Endothelial cell of umbilical vein (primary cell): Measurements from ENCODE around the gene RNF151. TPM values are rescaled to one million over a fixed set of nuclear protein-coding genes. Genes with fewer than 3 reads are reported as not detected.

Experiments
- BruUV-seq: library from RNA; stranded (reverse); fragments of 400-500 nt; replicated peaks from 2 replicates; lab custom pipeline; 2021; lab: Mats Ljungman, UMichigan
- CTCF ChIA-PET: fragments of 300-600, 350-600 bp; sonication (Branson Sonifier 250); formaldehyde crosslinking; loops from one replicate; lab custom pipeline; 2021; ENCODE audit warnings: antibody characterized with exemption, inconsistent platforms; lab: Charles Lee
- POLR2A ChIA-PET: fragments of 300-600, 350-600 bp; sonication (Branson Sonifier 250); formaldehyde crosslinking; loops from one replicate; lab custom pipeline; 2021; ENCODE audit warnings: antibody characterized with exemption, inconsistent platforms; lab: Charles Lee
- DNase-seq: peaks from one replicate; pipeline ENCODE4 v3.0.0-alpha.2; 2011; ENCODE audit warnings: low read depth, low spot score
- FAIRE-seq: peaks from 2 replicates; lab custom pipeline; 2011; peaks lifted over from hg19 to GRCh38; lab: Jason Lieb, UNC
- H2AFZ ChIP-seq: 2 replicates; pipeline ENCODE4 v1.6.0; 2012; ENCODE audit warnings: low read depth, low read length, control low read depth, inconsistent platforms
- H3K27ac ChIP-seq: 2 replicates; pipeline ENCODE4 v1.5.1; 2011; ENCODE audit warnings: low read depth, mild to moderate bottlenecking, control low read depth, low read length, moderate library complexity; ENCODE audit not compliant: insufficient read depth
- H3K27me3 ChIP-seq, 2 experiments: 2 replicates each; pipeline versions ENCODE4 v1.6.0 to v1.6.1; 2011; ENCODE audit warnings: low read length in 2 of 2, mixed read lengths in 1 of 2; ENCODE audit not compliant: control insufficient read depth in 2 of 2, insufficient read depth in 2 of 2
- H3K36me3 ChIP-seq, 2 experiments: 2 replicates in 1 of 2; 3 replicates in 1 of 2; pipeline ENCODE4 v1.5.1; 2011; ENCODE audit warnings: low read length in 2 of 2, mild to moderate bottlenecking in 1 of 2, moderate library complexity in 1 of 2; ENCODE audit not compliant: control insufficient read depth in 2 of 2, insufficient read depth in 2 of 2; ENCODE audit errors: extremely low read depth in 1 of 2
- H3K4me1 ChIP-seq: 3 replicates; pipeline ENCODE4 v1.5.1; 2011; ENCODE audit warnings: mild to moderate bottlenecking, low read length; ENCODE audit not compliant: control insufficient read depth, insufficient read depth; ENCODE audit errors: extremely low read depth
- H3K4me2 ChIP-seq: 2 replicates; pipeline ENCODE4 v1.6.1; 2011; ENCODE audit warnings: low read length, control low read depth, mixed read lengths; ENCODE audit not compliant: insufficient read depth
- H3K4me3 ChIP-seq, 3 experiments: fragments of 200-600 bp in 1 of 3; sonication (generic), shearing (Covaris generic) in 1 of 3; replicated peaks in 1 of 3; 2 replicates each; pipeline ENCODE4 v1.5.1; 2011 to 2016; ENCODE audit warnings: control low read depth in 3 of 3, low read length in 3 of 3, mild to moderate bottlenecking in 2 of 3, inconsistent platforms in 1 of 3, low read depth in 1 of 3, moderate library complexity in 1 of 3; ENCODE audit not compliant: insufficient read depth in 1 of 3
- H3K79me2 ChIP-seq: 2 replicates; pipeline ENCODE4 v1.6.0; 2012; ENCODE audit warnings: low read length, inconsistent platforms; ENCODE audit not compliant: control insufficient read depth, insufficient read depth
- H3K9ac ChIP-seq: replicated peaks from 2 replicates; pipeline ENCODE3; 2011; ENCODE audit warnings: low read length, control low read depth; ENCODE audit not compliant: insufficient read depth; ENCODE audit errors: extremely low read depth
- H3K9me1 ChIP-seq: replicated peaks from 3 replicates; pipeline ENCODE4 v1.6.0; 2011; ENCODE audit warnings: mild to moderate bottlenecking, low read length; ENCODE audit not compliant: control insufficient read depth, insufficient read depth; ENCODE audit errors: extremely low read depth
- H3K9me3 ChIP-seq: replicated peaks from 2 replicates; pipeline ENCODE4 v1.5.1; 2012; ENCODE audit warnings: low read length, inconsistent platforms; ENCODE audit not compliant: control insufficient read depth, insufficient read depth
- H4K20me1 ChIP-seq: replicated peaks from 2 replicates; pipeline ENCODE3; 2011; ENCODE audit warnings: mild to moderate bottlenecking, low read length; ENCODE audit not compliant: control insufficient read depth, insufficient read depth; ENCODE audit errors: extremely low read depth
- CTCF ChIP-seq, 2 donors: IDR thresholded peaks; 1 replicate in 1 of 2; 2 replicates in 1 of 2; pipeline ENCODE4 v1.5.1; 2011; ENCODE audit warnings: low read length in 2 of 2, mild to moderate bottlenecking in 2 of 2, moderate library complexity in 2 of 2, control low read depth in 1 of 2, inconsistent platforms in 1 of 2, low read depth in 1 of 2; ENCODE audit not compliant: insufficient read depth in 1 of 2; ENCODE audit errors: extremely low read depth in 1 of 2
- EZH2 ChIP-seq: IDR thresholded peaks from 2 replicates; pipeline ENCODE4 v1.6.1; 2012; ENCODE audit warnings: borderline replicate concordance, low read depth, mild to moderate bottlenecking, moderate library complexity, low read length, inconsistent platforms; ENCODE audit not compliant: severe bottlenecking
- MYC ChIP-seq: IDR thresholded peaks from one replicate; pipeline ENCODE4 v1.6.1; 2011; ENCODE audit warnings: mild to moderate bottlenecking, low read depth, low read length
- dilution Hi-C: fragments of 300-500 bp; cut with MboI; formaldehyde crosslinking; loops from one replicate; pipeline ENCODE4 v1.15.0; 2019; ENCODE audit warnings: low sequenced_read_pairs; ENCODE audit not compliant: extremely low pct_ligation_motif_present
- intact Hi-C: fragments of 100-400 bp; cut with micrococcal nuclease; formaldehyde crosslinking; loops from one replicate; pipeline ENCODE4 v1.10.0; 2022
- polyA plus RNA-seq, 4 experiments: library from polyadenylated mRNA; depleted of rRNA in 3 of 4; stranded (reverse) in 3 of 4; unstranded in 1 of 4; fragments of >200 nt; gene quantifications; 2 replicates each; pipeline versions ENCODE4 v1.2.1 to v1.2.3, GENCODE V29; 2011 to 2012; ENCODE audit warnings: missing spikeins in 1 of 4
- total RNA-seq: library from RNA; stranded (reverse); gene quantifications from 2 replicates; pipeline ENCODE4 v1.2.3, GENCODE V29; 2021

RNF151 gene
- total and polyA plus RNA-seq, 2 donors (not counting 3 experiments of a cell fraction or from before 2014, with no cell fraction given): not detected

- Histone ChIP-seq H3K4me3 (no peak overlapping the region), H4K20me1 (no peaks in the 10 kb centered on the region), H3K36me3 (peaks cover 0 to 7% of the 10 kb centered on the region in 2 experiments), H3K79me2 (no peaks in the 10 kb centered on the region), H3K27ac (no peak overlapping the region), H3K4me1 (peaks cover 7% of the 10 kb centered on the region), H3K4me2 (no peak overlapping the region), H3K27me3 (peaks cover 23 to 24% of the 10 kb centered on the region in 2 experiments), H3K9ac (no peak overlapping the region), H3K9me1 (no peaks in the 10 kb centered on the region), H2AFZ (no peak overlapping the region), H3K9me3 (no peaks in the 10 kb centered on the region)
- ChIA-PET POLR2A (no interaction called here), CTCF (interaction anchor here (2.5 to 3.9 kb wide), 2 partner anchors 12 to 150 kb away, joined by 9 to 23 read pairs; no protein-coding TSS in a partner anchor)
- BruUV-seq: no TSS peak
- no peak for FAIRE-seq
- intact Hi-C loops (no loop called here), dilution Hi-C loops (no loop called here)
- DNase-seq: no peak
- TF ChIP-seq CTCF (IDR thresholded peaks at IDR 0.05; ENCODE audit: extremely low read depth in 1 of 2, insufficient read depth in 1 of 2, low read depth in 1 of 2, low read length in 2 of 2): no peak
- peak; percentile 87 for TF ChIP-seq EZH2
Observed at GRCh38 chr16:1990351-1991134, 23.9 kb downstream of the RNF151 start.

- Histone ChIP-seq H3K36me3 (peaks cover 0 to 2% of the 10 kb centered on the region in 2 experiments), H3K4me3 (no peak overlapping the region), H3K9ac (no peak overlapping the region), H3K27ac (no peak overlapping the region), H3K79me2 (no peaks in the 10 kb centered on the region), H3K4me2 (no peak overlapping the region), H2AFZ (no peak overlapping the region), H3K9me3 (no peaks in the 10 kb centered on the region), H4K20me1 (no peaks in the 10 kb centered on the region), H3K9me1 (no peaks in the 10 kb centered on the region), H3K4me1 (peaks cover 7% of the 10 kb centered on the region), H3K27me3 (peaks cover 23 to 24% of the 10 kb centered on the region in 2 experiments)
- no TSS peak for BruUV-seq
- POLR2A ChIA-PET: interaction anchor here (1.3 kb wide), 1 partner anchor 164 kb away, joined by 5 read pairs; the partner anchor contains the start of gene TRAF7
- intact Hi-C loops (no loop called here), dilution Hi-C loops (no loop called here)
- DNase-seq (no peak), FAIRE-seq (no peak)
- CTCF ChIA-PET: interaction anchor here (2.5 to 3.9 kb wide), 2 partner anchors 12 to 149 kb away, joined by 9 to 23 read pairs; no protein-coding TSS in a partner anchor
- TF ChIP-seq CTCF (IDR thresholded peaks at IDR 0.05; ENCODE audit: extremely low read depth in 1 of 2, insufficient read depth in 1 of 2, low read depth in 1 of 2, low read length in 2 of 2) (no peak), MYC (no peak), EZH2 (peak; percentile 78)
Observed at GRCh38 chr16:1991135-1991551, 24.5 kb downstream of the RNF151 start.
